ENCODE data around the gene FADS3.

Gene FADS3

GRCh38 chr11:61855939-61856680 lies 35.2 kb downstream of the FADS3 start:
- DNase-seq (ENCODE audit: low read depth), result no peak

GRCh38 chr11:61854966-61855714 lies 36.2 kb downstream of the FADS3 start:
- DNase-seq (ENCODE audit: low read depth), result no peak

GRCh38 chr11:61854206-61854895 lies 37.0 kb downstream of the FADS3 start:
- DNase-seq (ENCODE audit: low read depth), result no peak

GRCh38 chr11:61853698-61854169 lies 37.6 kb downstream of the FADS3 start:
- DNase-seq (ENCODE audit: low read depth), result no peak

- no peak for DNase-seq (ENCODE audit: low read depth)
Measured at GRCh38 chr11:61851900-61852295, 39.4 kb downstream of the FADS3 start.

- DNase-seq (ENCODE audit: low read depth), result no peak
Measured at GRCh38 chr11:61851113-61851899, 40.0 kb downstream of the FADS3 start.

GRCh38 chr11:61850687-61851086 lies 40.7 kb downstream of the FADS3 start:
- no peak for DNase-seq (ENCODE audit: low read depth)

- no peak for DNase-seq (ENCODE audit: low read depth)
Measured at GRCh38 chr11:61848631-61849030, 42.7 kb downstream of the FADS3 start.

GRCh38 chr11:61847914-61848581 lies 43.3 kb downstream of the FADS3 start:
- DNase-seq (ENCODE audit: low read depth), result no peak

GRCh38 chr11:61846362-61847020 lies 44.9 kb downstream of the FADS3 start:
- no peak for DNase-seq (ENCODE audit: low read depth)

GRCh38 chr11:61844909-61845565 lies 46.3 kb downstream of the FADS3 start:
- DNase-seq (ENCODE audit: low read depth), result no peak

- no peak for DNase-seq (ENCODE audit: low read depth)
Measured at GRCh38 chr11:61842528-61842820, 48.9 kb downstream of the FADS3 start.

GRCh38 chr11:61841636-61842527 lies 49.5 kb downstream of the FADS3 start:
- DNase-seq (ENCODE audit: low read depth), result no peak

- DNase-seq (ENCODE audit: low read depth), result no peak
Measured at GRCh38 chr11:61840371-61840770, 51.0 kb downstream of the FADS3 start.

- no peak for DNase-seq (ENCODE audit: low read depth)
Measured at GRCh38 chr11:61839742-61840141, 51.6 kb downstream of the FADS3 start.

GRCh38 chr11:61838921-61839320 lies 52.4 kb downstream of the FADS3 start:
- no peak for DNase-seq (ENCODE audit: low read depth)

- DNase-seq (ENCODE audit: low read depth), result no peak
Measured at GRCh38 chr11:61838501-61838900, 52.8 kb downstream of the FADS3 start.

- no peak for DNase-seq (ENCODE audit: low read depth)
Measured at GRCh38 chr11:61837411-61838005, 53.8 kb downstream of the FADS3 start.

GRCh38 chr11:61836193-61836592 lies 55.2 kb downstream of the FADS3 start:
- DNase-seq (ENCODE audit: low read depth), result no peak
